Panc1 (cell line): ENCODE data around the gene PRXL2B. TPM values are rescaled to one million over a fixed set of nuclear protein-coding genes. Genes with fewer than 3 reads are reported as not detected.
"Not testable (repeated sequence)": the region's sequence is repeated elsewhere in the genome, so short reads cannot be mapped to it uniquely, and the experiment has no call there.

Source experiments
- ATAC-seq: fragments of 200-7000 bp; cut with Tn5 transposase; 2 replicates; pipeline ENCODE4 v1.9.1; 2020; ENCODE audit warnings: mild to moderate bottlenecking, moderate library complexity
- BruUV-seq: library from RNA; stranded (reverse); fragments of 400-500 nt; replicated peaks from 2 replicates; lab custom pipeline; 2021; lab: Mats Ljungman, UMichigan
- CTCF ChIA-PET: fragments of 300-600 bp; sonication (Branson Sonifier 250); formaldehyde crosslinking; loops from one replicate; lab custom pipeline; 2022; ENCODE audit warnings: antibody characterized with exemption; lab: Charles Lee
- POLR2A ChIA-PET: fragments of 300-600 bp; sonication (Branson Sonifier 250); formaldehyde crosslinking; loops from one replicate; lab custom pipeline; 2022; ENCODE audit warnings: antibody characterized with exemption; lab: Charles Lee
- DNase-seq: peaks from one replicate; pipeline ENCODE4 v3.0.0-alpha.2; 2010; ENCODE audit warnings: low read depth, low spot score
- H3K27ac ChIP-seq: 2 replicates; pipeline ENCODE4 v1.5.1; 2011; ENCODE audit warnings: mild to moderate bottlenecking, low read length, inconsistent platforms
- H3K27me3 ChIP-seq: fragments of 200-500 bp; sonication (Bioruptor generic); 2 replicates; pipeline ENCODE4 v1.6.0; 2014; ENCODE audit warnings: low read length, inconsistent platforms; ENCODE audit not compliant: control insufficient read depth, insufficient read depth
- H3K36me3 ChIP-seq: fragments of 200-500 bp; sonication (Bioruptor generic); 2 replicates; pipeline ENCODE4 v1.5.1; 2014; ENCODE audit warnings: inconsistent platforms, mild to moderate bottlenecking, low read length, moderate library complexity; ENCODE audit not compliant: control insufficient read depth, insufficient read depth
- H3K4me1 ChIP-seq: 2 replicates; pipeline ENCODE4 v1.5.1; 2011; ENCODE audit warnings: inconsistent platforms, mild to moderate bottlenecking, low read length, moderate library complexity; ENCODE audit not compliant: control insufficient read depth, insufficient read depth
- H3K4me3 ChIP-seq, 2 experiments: 2 replicates each; pipeline ENCODE4 v1.5.1; 2011 to 2012; ENCODE audit warnings: low read depth in 2 of 2, low read length in 2 of 2, mild to moderate bottlenecking in 2 of 2, inconsistent platforms in 1 of 2, moderate library complexity in 1 of 2
- H3K9me3 ChIP-seq: fragments of 200-500 bp; sonication (Bioruptor generic); 2 replicates; pipeline ENCODE4 v1.5.1; 2014; ENCODE audit warnings: low read depth, mild to moderate bottlenecking, inconsistent platforms, low read length, moderate library complexity; ENCODE audit not compliant: control insufficient read depth, insufficient read depth
- CTCF ChIP-seq: fragments of 450-650 bp; IDR thresholded peaks from 2 replicates; pipeline ENCODE4 v1.5.1; 2017; ENCODE audit warnings: mild to moderate bottlenecking
- POLR2AphosphoS5 ChIP-seq: IDR thresholded peaks from 2 replicates; pipeline ENCODE4 v1.6.1; 2012; ENCODE audit warnings: mild to moderate bottlenecking, low read depth, low read length, moderate library complexity
- REST ChIP-seq, 2 experiments: IDR thresholded peaks; 2 replicates each; pipeline ENCODE4 v1.6.1; 2011 to 2012; ENCODE audit warnings: low read depth in 2 of 2, control low read depth in 1 of 2, low read length in 1 of 2, mild to moderate bottlenecking in 1 of 2, moderate library complexity in 1 of 2; ENCODE audit not compliant: insufficient read depth in 1 of 2
- SIN3A ChIP-seq: IDR thresholded peaks from 2 replicates; pipeline ENCODE4 v1.6.1; 2012; ENCODE audit warnings: low read depth, mild to moderate bottlenecking, low read length, moderate library complexity, borderline replicate concordance; ENCODE audit not compliant: insufficient read depth
- TCF7L2 ChIP-seq: IDR thresholded peaks from 2 replicates; pipeline ENCODE4 v1.6.1; 2011; ENCODE audit warnings: mild to moderate bottlenecking, low read depth, low read length, inconsistent platforms
- in situ Hi-C: cut with HindIII; loops from 2 replicates; pipeline ENCODE4 v1.10.0; 2016; ENCODE audit warnings: low sequenced_read_pairs, low pct_unique_long_range_greater_than_20kb
- intact Hi-C: fragments of 100-400 bp; cut with micrococcal nuclease; formaldehyde crosslinking; loops from one replicate; pipeline ENCODE4 v1.10.0; 2022; ENCODE audit not compliant: unreplicated experiment
- total RNA-seq: library from RNA; stranded (reverse); gene quantifications from one replicate; pipeline ENCODE4 v1.2.1, GENCODE V29; 2021; ENCODE audit not compliant: unreplicated experiment

Gene PRXL2B
- total RNA-seq, 1 experiment from 2014 or later = 17.0 TPM

GRCh38 chr1:2569060-2569459 lies 17.5 kb upstream of the PRXL2B start:
- TF ChIP-seq SIN3A (no peak), REST (IDR thresholded peaks at IDR 0.05; ENCODE audit: insufficient read depth in 1 of 2, low read depth in 2 of 2, low read length in 1 of 2) (no peak), POLR2AphosphoS5 (no peak), CTCF (no peak), TCF7L2 (no peak)
- in situ Hi-C loops = no loop called here
- no peak for ATAC-seq
- Histone ChIP-seq H3K36me3 (no peaks in the 10 kb centered on the region), H3K4me1 (no peaks in the 10 kb centered on the region), H3K27me3 (no peaks in the 10 kb centered on the region), H3K4me3 (no peak overlapping the region), H3K9me3 (peaks cover 9% of the 10 kb centered on the region; the same call in 1 of the 2 replicates), H3K27ac (no peak overlapping the region)
- intact Hi-C loops = no loop called here
- no TSS peak for BruUV-seq
- POLR2A ChIA-PET = no interaction called here
- CTCF ChIA-PET = no interaction called here
- DNase-seq = no peak

GRCh38 chr1:2569703-2570102 lies 16.9 kb upstream of the PRXL2B start:
- in situ Hi-C loops, intact Hi-C loops, H3K4me3 ChIP-seq, POLR2A ChIA-PET, H3K36me3 ChIP-seq, H3K27ac ChIP-seq, DNase-seq, CTCF ChIA-PET, H3K9me3 ChIP-seq, H3K27me3 ChIP-seq, BruUV-seq, ATAC-seq, H3K4me1 ChIP-seq: not testable (repeated sequence)

- in situ Hi-C loops = no loop called here
- H3K4me3 ChIP-seq = no peak overlapping the region
- no peaks in the 10 kb centered on the region for H3K27me3 ChIP-seq
- TF ChIP-seq CTCF = no peak
- no peak for TF ChIP-seq POLR2AphosphoS5
- no peak for TF ChIP-seq TCF7L2
- TF ChIP-seq REST (IDR thresholded peaks at IDR 0.05; ENCODE audit: insufficient read depth in 1 of 2, low read depth in 2 of 2, low read length in 1 of 2) = no peak
- TF ChIP-seq SIN3A = no peak
- H3K9me3 ChIP-seq = peaks cover 10% of the 10 kb centered on the region; the same call in 1 of the 2 replicates
- POLR2A ChIA-PET = no interaction called here
- H3K4me1 ChIP-seq = no peaks in the 10 kb centered on the region
- no peak for DNase-seq
- intact Hi-C loops = no loop called here
- H3K36me3 ChIP-seq = no peaks in the 10 kb centered on the region
- BruUV-seq = no TSS peak
- CTCF ChIA-PET = interaction anchor here (0.6 kb wide), 1 partner anchor 16 kb away, joined by 3 read pairs; no protein-coding TSS in a partner anchor
- no peak overlapping the region for H3K27ac ChIP-seq
- no peak for ATAC-seq
Measured at GRCh38 chr1:2570332-2570731, 16.2 kb upstream of the PRXL2B start.
